GM20000 (cell line): ENCODE results near the gene WWOX.

Experiments
- DNase-seq: peaks from one replicate; pipeline ENCODE4 v3.0.0; 2012; ENCODE audit warnings: low spot score
- TF ChIP-seq, protein P1 (sequence below): IDR thresholded peaks from 2 replicates; pipeline ENCODE4 v1.5.1; 2012; ENCODE audit warnings: mild to moderate bottlenecking, control low read depth; ENCODE audit errors: extremely low read depth, missing control alignments

WWOX gene

DNA sequence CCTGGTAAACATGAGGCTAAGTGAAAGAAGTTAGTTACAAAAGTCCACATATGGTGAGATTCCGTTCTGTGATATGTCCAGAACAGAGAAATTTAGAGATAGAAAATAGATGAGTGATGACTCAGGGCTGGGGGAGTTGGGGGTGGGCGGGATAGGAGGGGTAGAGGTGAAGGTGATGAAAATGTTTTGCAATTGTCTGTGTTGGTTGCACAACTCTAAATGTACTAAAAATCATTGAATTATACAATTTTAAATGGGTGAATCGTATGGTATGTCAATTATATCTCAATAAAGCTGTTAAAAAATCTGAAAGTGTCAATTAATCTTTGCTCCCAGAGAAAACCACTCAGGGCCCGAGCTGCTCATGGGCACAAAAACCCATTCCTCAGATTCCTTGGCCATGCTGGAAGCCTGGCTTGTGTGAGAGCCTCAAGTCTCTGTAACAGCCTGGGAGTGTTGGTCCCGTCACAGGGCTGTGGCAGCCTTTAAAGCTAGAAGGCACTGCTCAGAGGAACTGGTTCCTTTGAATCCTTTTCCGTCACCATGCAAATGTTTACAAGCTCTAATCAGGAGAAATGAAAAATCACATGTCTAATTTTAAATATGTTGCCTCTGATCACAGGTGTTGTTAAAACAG, 225.3 kb downstream of the WWOX start:
- DNase-seq = no peak
- TF ChIP-seq, protein P1, sequence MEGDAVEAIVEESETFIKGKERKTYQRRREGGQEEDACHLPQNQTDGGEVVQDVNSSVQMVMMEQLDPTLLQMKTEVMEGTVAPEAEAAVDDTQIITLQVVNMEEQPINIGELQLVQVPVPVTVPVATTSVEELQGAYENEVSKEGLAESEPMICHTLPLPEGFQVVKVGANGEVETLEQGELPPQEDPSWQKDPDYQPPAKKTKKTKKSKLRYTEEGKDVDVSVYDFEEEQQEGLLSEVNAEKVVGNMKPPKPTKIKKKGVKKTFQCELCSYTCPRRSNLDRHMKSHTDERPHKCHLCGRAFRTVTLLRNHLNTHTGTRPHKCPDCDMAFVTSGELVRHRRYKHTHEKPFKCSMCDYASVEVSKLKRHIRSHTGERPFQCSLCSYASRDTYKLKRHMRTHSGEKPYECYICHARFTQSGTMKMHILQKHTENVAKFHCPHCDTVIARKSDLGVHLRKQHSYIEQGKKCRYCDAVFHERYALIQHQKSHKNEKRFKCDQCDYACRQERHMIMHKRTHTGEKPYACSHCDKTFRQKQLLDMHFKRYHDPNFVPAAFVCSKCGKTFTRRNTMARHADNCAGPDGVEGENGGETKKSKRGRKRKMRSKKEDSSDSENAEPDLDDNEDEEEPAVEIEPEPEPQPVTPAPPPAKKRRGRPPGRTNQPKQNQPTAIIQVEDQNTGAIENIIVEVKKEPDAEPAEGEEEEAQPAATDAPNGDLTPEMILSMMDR = no peak

DNA sequence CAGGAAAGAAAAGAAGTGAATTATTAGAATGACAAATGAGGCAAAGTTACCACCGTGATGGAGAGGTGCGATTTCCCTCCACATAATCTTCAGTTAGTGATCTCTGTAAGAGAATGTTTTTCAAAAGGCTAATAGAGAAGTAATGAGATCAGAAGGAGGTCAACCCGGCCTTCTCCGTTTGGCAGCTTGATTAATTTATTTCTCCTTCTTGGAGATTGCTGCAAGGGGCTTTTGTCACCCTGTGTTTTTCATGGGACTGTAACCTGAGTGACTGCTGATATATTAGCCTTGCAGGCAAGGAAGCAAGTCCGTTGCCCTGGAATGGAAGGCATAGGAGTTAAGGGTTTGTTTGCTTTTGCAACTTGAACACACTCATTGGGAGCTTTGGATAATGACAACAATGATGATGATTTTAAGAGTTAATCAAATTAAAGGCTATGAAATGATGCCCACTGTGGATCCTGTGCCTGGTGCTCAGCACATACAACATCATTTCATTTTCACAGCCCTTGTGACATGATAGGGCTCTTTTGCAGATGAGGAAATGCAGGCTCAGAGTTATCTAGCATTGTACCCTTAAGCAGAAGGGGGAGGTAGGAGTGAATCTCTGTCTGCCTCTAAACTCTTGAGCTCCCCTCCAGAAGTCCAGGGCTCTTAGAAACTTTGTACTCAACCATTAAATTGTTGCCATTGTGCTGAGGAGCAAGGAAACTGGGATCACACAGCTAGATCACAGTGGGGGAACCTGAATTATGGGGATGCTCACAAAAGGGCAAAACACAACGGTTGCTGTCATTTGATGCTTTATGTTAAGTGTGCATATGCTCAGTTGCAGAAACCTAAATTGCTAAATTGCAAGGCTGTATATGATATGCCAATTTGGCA, 226.3 kb downstream of the WWOX start:
- DNase-seq = no peak
- TF ChIP-seq, protein P1 = no peak

DNA sequence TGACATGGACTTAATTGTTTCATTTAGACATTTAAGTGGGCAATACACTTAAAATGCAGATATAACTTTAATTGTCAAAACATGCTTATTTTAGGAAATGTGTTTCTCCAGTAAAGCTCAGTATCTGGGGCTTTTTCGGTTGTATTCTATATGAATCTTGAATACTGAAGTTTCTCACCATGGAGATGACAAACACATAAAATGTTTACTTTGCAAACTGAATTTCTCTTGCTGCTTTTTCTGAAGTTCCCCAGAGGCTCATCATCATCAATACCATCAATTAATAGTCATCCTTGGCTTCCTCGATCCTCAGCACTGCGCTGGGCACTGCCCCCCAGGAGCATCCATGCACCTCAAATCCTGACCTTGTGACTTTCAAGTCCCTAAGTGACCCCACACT, 227.3 kb downstream of the WWOX start:
- TF ChIP-seq, protein P1 = no peak
- no peak for DNase-seq

DNA sequence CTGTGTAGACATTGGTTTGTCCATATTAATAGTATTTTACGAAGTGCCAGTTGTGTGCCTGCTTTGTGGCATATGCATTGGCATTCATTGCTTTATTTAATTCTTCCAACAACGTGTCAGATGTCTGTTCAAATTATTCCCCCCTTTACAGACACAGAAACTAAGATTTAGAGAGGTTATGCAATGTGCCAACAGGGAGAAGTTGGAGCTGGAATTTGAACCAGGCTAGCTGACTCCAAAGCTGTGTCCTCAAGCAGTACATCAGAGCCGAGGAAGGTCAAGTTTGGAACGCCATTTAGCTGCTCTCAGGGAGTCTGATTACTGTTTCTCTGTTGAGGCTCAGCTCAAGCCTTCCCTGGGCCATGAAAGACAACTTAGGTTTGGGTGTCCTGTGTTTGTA, 232.3 kb downstream of the WWOX start:
- DNase-seq = no peak
- TF ChIP-seq, protein P1 = no peak

DNA sequence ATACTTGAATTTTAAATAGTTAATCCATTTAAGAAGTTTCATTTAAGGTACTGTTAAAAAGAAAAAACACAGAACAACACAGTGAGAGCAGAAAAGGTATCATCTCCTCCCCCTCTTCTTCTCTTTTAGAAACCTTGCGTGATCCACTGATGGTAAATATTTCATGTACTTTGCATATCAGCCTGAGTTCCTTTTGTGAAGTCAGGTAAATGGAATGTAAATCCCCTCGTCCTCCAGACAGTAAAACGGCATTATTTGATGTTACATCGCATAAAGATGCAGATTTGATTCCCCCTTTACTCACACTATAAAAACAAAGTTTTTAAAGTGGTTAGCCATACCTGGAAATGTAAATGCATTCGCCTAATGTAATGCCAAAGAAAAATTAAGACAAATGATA, 234.4 kb downstream of the WWOX start:
- no peak for DNase-seq
- TF ChIP-seq, protein P1 = no peak

DNA sequence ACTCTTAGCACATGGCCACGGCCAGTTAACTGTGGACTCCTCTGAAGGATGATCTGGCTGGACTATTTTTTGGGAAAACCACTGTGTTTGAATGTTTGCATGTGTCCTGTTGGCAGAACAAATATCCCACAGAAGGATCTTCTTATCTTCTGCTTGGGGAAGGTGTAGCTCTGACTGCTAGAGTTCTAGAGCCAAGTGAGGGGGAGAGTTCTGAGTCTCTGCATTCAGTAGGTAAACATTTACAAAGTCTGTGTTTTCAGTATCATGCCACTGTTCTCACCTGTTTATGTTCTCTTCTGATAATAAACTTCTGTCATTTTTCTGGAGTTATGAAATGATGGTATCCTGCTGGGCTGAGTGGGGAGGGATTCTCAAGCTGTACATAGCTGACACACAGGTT, 241.1 kb downstream of the WWOX start:
- TF ChIP-seq, protein P1 = no peak
- no peak for DNase-seq

DNA sequence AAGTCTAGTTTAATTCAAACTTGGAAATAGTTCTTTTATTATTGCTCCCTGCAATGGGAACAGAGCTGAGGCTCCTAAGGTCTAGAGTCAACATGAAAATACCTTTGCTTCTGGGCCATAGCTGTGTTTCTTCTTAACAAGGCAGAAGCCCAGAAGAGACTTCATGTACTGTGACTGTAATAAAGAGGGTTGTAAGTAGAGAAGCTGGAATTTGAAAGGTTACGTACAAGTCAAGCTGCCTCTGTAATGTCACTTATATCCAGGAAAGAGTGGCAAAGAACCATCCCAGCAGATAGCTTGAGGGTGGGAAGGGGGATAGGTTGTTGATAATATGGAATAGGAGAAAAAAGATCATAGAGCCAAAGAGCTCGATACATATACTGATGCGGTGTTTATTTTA, 248.6 kb downstream of the WWOX start:
- TF ChIP-seq, protein P1 = no peak
- DNase-seq = no peak
